H9 (cell line): ENCODE results near the gene GLYATL1B. TPM values are rescaled to one million over a fixed set of nuclear protein-coding genes. Genes with fewer than 3 reads are reported as not detected.
"Not testable (repeated sequence)": the region's sequence is repeated elsewhere in the genome, so short reads cannot be mapped to it uniquely, and the experiment has no call there.

ENCODE experiments used
- DNase-seq: peaks from one replicate; pipeline ENCODE4 v3.0.0-alpha.2; 2017
- H2AFZ ChIP-seq: one replicate; pipeline ENCODE4 v1.6.1; 2013; ENCODE audit warnings: mild to moderate bottlenecking, low read length, control low read depth, moderate library complexity
- H2AK5ac ChIP-seq: 2 replicates; pipeline ENCODE4 v1.6.1; 2013; ENCODE audit warnings: low read length, control low read depth, mixed read lengths; ENCODE audit not compliant: insufficient read length
- H2BK120ac ChIP-seq: one replicate; pipeline ENCODE4 v1.6.1; 2013; ENCODE audit warnings: low read depth, mild to moderate bottlenecking, low read length, control low read depth, inconsistent platforms; ENCODE audit not compliant: poor library complexity, severe bottlenecking
- H2BK12ac ChIP-seq: 2 replicates; pipeline ENCODE4 v1.6.1; 2013; ENCODE audit warnings: low read length, control low read depth, mixed read lengths, low read depth; ENCODE audit not compliant: insufficient read length
- H2BK15ac ChIP-seq: 2 replicates; pipeline ENCODE4 v1.6.1; 2013; ENCODE audit warnings: low read depth, low read length, control low read depth
- H2BK20ac ChIP-seq: one replicate; pipeline ENCODE4 v1.6.1; 2013; ENCODE audit warnings: low read depth, mild to moderate bottlenecking, low read length, control low read depth, inconsistent platforms; ENCODE audit not compliant: poor library complexity, severe bottlenecking
- H2BK5ac ChIP-seq: 2 replicates; pipeline ENCODE4 v1.6.1; 2013; ENCODE audit warnings: low read length, control low read depth, mixed read lengths; ENCODE audit not compliant: insufficient read length
- H3K14ac ChIP-seq: 2 replicates; pipeline ENCODE4 v1.6.1; 2013; ENCODE audit warnings: low read length, control low read depth; ENCODE audit not compliant: insufficient read depth
- H3K18ac ChIP-seq: 2 replicates; pipeline ENCODE4 v1.6.1; 2013; ENCODE audit warnings: low read depth, mild to moderate bottlenecking, mixed read lengths, low read length, control low read depth; ENCODE audit not compliant: insufficient read length
- H3K23ac ChIP-seq: 2 replicates; pipeline ENCODE4 v1.6.1; 2013; ENCODE audit warnings: low read length, control low read depth, mixed read lengths, low read depth; ENCODE audit not compliant: insufficient read length
- H3K23me2 ChIP-seq: 2 replicates; pipeline ENCODE4 v1.6.1; 2013; ENCODE audit warnings: low read depth, mild to moderate bottlenecking, mixed read lengths, low read length, control low read depth; ENCODE audit not compliant: insufficient read length, poor library complexity, severe bottlenecking
- H3K27ac ChIP-seq: 2 replicates; pipeline ENCODE4 v1.5.1; 2013; ENCODE audit warnings: low read length, control low read depth, mixed read lengths, low read depth; ENCODE audit not compliant: insufficient read length
- H3K27me3 ChIP-seq: 2 replicates; pipeline ENCODE4 v1.6.1; 2013; ENCODE audit warnings: low read length, control low read depth, inconsistent platforms; ENCODE audit not compliant: insufficient read depth
- H3K4ac ChIP-seq: 2 replicates; pipeline ENCODE4 v1.6.1; 2013; ENCODE audit warnings: low read depth, mild to moderate bottlenecking, control low read depth, inconsistent platforms, low read length, moderate library complexity
- H3K4me1 ChIP-seq: 2 replicates; pipeline ENCODE4 v1.6.1; 2013; ENCODE audit warnings: low read length, control low read depth, inconsistent platforms; ENCODE audit not compliant: insufficient read depth
- H3K4me2 ChIP-seq: 2 replicates; pipeline ENCODE4 v1.6.1; 2013; ENCODE audit warnings: low read length, control low read depth, mixed read lengths; ENCODE audit not compliant: insufficient read length, insufficient read depth
- H3K56ac ChIP-seq: 2 replicates; pipeline ENCODE4 v1.6.1; 2013; ENCODE audit warnings: low read depth, mild to moderate bottlenecking, mixed read lengths, low read length, control low read depth; ENCODE audit not compliant: insufficient read length
- H3K79me1 ChIP-seq: 2 replicates; pipeline ENCODE4 v1.6.1; 2013; ENCODE audit warnings: low read depth, mild to moderate bottlenecking, moderate library complexity, low read length, control low read depth, inconsistent platforms; ENCODE audit not compliant: insufficient read depth, poor library complexity, severe bottlenecking
- H3K79me2 ChIP-seq: 2 replicates; pipeline ENCODE4 v1.6.1; 2013; ENCODE audit warnings: low read length, control low read depth, inconsistent platforms; ENCODE audit not compliant: insufficient read depth
- H3K9ac ChIP-seq: 2 replicates; pipeline ENCODE4 v1.6.1; 2013; ENCODE audit warnings: low read length, control low read depth, mixed read lengths; ENCODE audit not compliant: insufficient read length; ENCODE audit errors: extremely low read depth
- H3K9me3 ChIP-seq: one replicate; pipeline ENCODE4 v1.6.1; 2013; ENCODE audit warnings: low read depth, low read length, inconsistent platforms; ENCODE audit not compliant: control insufficient read depth
- H3T11ph ChIP-seq: one replicate; pipeline ENCODE4 v1.6.1; 2013; ENCODE audit warnings: mild to moderate bottlenecking, low read length, control low read depth, inconsistent platforms
- H4K20me1 ChIP-seq: one replicate; pipeline ENCODE4 v1.6.1; 2013; ENCODE audit not compliant: control insufficient read depth, insufficient read length, insufficient read depth
- H4K5ac ChIP-seq: 2 replicates; pipeline ENCODE4 v1.6.1; 2013; ENCODE audit warnings: low read depth, mild to moderate bottlenecking, mixed read lengths, low read length, control low read depth; ENCODE audit not compliant: insufficient read length
- H4K8ac ChIP-seq: replicated peaks from 2 replicates; pipeline ENCODE4 v1.6.1; 2013; ENCODE audit warnings: low read length, control low read depth, mixed read lengths, low read depth; ENCODE audit not compliant: insufficient read length
- H4K91ac ChIP-seq: 2 replicates; pipeline ENCODE4 v1.6.1; 2013; ENCODE audit warnings: low read depth, mild to moderate bottlenecking, moderate library complexity, mixed read lengths, low read length, control low read depth; ENCODE audit not compliant: insufficient read length
- H3K27ac Mint-ChIP-seq, 3 experiments: 2 replicates in 2 of 3; 3 replicates in 1 of 3; pipeline ENCODE4 v1.8.0; 2020 to 2021; ENCODE audit warnings: mixed read lengths in 3 of 3, mild to moderate bottlenecking in 1 of 3, moderate library complexity in 1 of 3
- H3K27me3 Mint-ChIP-seq: 2 replicates; pipeline ENCODE4 v1.8.0; 2021; ENCODE audit warnings: low read depth, mild to moderate bottlenecking, moderate library complexity, mixed read lengths
- H3K36me3 Mint-ChIP-seq, 3 experiments: 2 replicates in 2 of 3; 3 replicates in 1 of 3; pipeline ENCODE4 v1.8.0; 2020 to 2021; ENCODE audit warnings: low read depth in 3 of 3, mixed read lengths in 3 of 3; ENCODE audit not compliant: insufficient read depth in 1 of 3
- H3K4me1 Mint-ChIP-seq, 2 experiments: 2 replicates each; pipeline ENCODE4 v1.8.0; 2020; ENCODE audit warnings: mixed read lengths in 2 of 2
- H3K4me3 Mint-ChIP-seq, 2 experiments: 2 replicates in 1 of 2; 3 replicates in 1 of 2; pipeline ENCODE4 v1.8.0; 2020 to 2021; ENCODE audit warnings: mild to moderate bottlenecking in 2 of 2, mixed read lengths in 2 of 2, moderate library complexity in 1 of 2
- H3K9me3 Mint-ChIP-seq, 2 experiments: 2 replicates in 1 of 2; 3 replicates in 1 of 2; pipeline ENCODE4 v1.8.0; 2020; ENCODE audit warnings: mild to moderate bottlenecking in 2 of 2, mixed read lengths in 2 of 2, moderate library complexity in 1 of 2
- CTCF ChIP-seq: fragments of 200-600 bp; sonication (generic); conservative IDR thresholded peaks from 3 replicates; pipeline ENCODE4 v1.8.0; 2021; ENCODE audit warnings: antibody characterized with exemption, mild to moderate bottlenecking
- WGBS: extraction: QIAGEN DNeasy Blood & Tissue Kit; methylation state at CpG from one replicate; pipeline ENCODE4 v1.1.7; 2013; ENCODE audit warnings: missing lambda C conversion rate, low lambda C conversion rate, mixed read lengths; ENCODE audit not compliant: insufficient read length; ENCODE audit errors: extremely low coverage; 5-methylcytosine and 5-hydroxymethylcytosine counted together
- total RNA-seq: library from RNA; stranded (reverse); gene quantifications from 2 replicates; pipeline ENCODE4 v1.2.1, GENCODE V29; 2021

GLYATL1B gene
- total RNA-seq, 1 experiment from 2014 or later = not detected

GRCh38 chr11:59079086-59079485 is 7.0 kb upstream of the GLYATL1B start:
- Histone ChIP-seq H2BK120ac (no peak overlapping the region), H3K79me1 (no peaks in the 10 kb centered on the region), H3K79me2 (0 out of 2 replicates have a peak, but pooled peaks cover 2% of the 10 kb centered on the region), H3K27me3 (no peaks in the 10 kb centered on the region), H3K9me3 (no peaks in the 10 kb centered on the region), H3K18ac (no peak overlapping the region), H3K23ac (no peak overlapping the region), H4K8ac (no peak overlapping the region), H3K14ac (no peak overlapping the region), H3K4me2 (no peak overlapping the region), H2AFZ (no peak overlapping the region), H2BK12ac (no peak overlapping the region), H2AK5ac (no peak overlapping the region), H4K91ac (no peak overlapping the region), H3K56ac (no peak overlapping the region), H3T11ph (no peak overlapping the region), H3K9ac (no peak overlapping the region), H4K20me1 (no peaks in the 10 kb centered on the region), H4K5ac (no peak overlapping the region), H2BK20ac (no peak overlapping the region), H3K27ac (no peak overlapping the region), H3K4me1 (no peaks in the 10 kb centered on the region), H2BK5ac (no peak overlapping the region), H3K23me2 (no peaks in the 10 kb centered on the region), H3K4ac (no peak overlapping the region), H2BK15ac (no peak overlapping the region)
- no peak overlapping the region for H3K27ac Mint-ChIP-seq
- H3K36me3 Mint-ChIP-seq = no peaks in the 10 kb centered on the region
- no peak overlapping the region for H3K4me3 Mint-ChIP-seq
- no peak for TF ChIP-seq CTCF
- peaks cover 5 to 9% of the 10 kb centered on the region in 2 experiments for H3K4me1 Mint-ChIP-seq
- H3K27me3 Mint-ChIP-seq = no peaks in the 10 kb centered on the region; the same call in none of the 2 replicates
- H3K9me3 Mint-ChIP-seq = peaks cover 8 to 10% of the 10 kb centered on the region in 2 experiments; a peak in 4 of 5 replicates
- no CpG with 5 or more reads among the region's 1 CpG for WGBS
- DNase-seq = no peak

GRCh38 chr11:59080421-59080820 is 5.7 kb upstream of the GLYATL1B start:
- H3K4ac ChIP-seq, H2BK5ac ChIP-seq, DNase-seq, H3K79me2 ChIP-seq, H3K14ac ChIP-seq, H3K9ac ChIP-seq, H4K20me1 ChIP-seq, H3K18ac ChIP-seq, H3K36me3 Mint-ChIP-seq, H4K8ac ChIP-seq, H4K5ac ChIP-seq, H3K27ac Mint-ChIP-seq, H2BK15ac ChIP-seq, H2AFZ ChIP-seq, H2BK20ac ChIP-seq, H3T11ph ChIP-seq, H3K9me3 Mint-ChIP-seq, H2BK120ac ChIP-seq, H3K9me3 ChIP-seq, H4K91ac ChIP-seq, H3K4me1 ChIP-seq, H3K56ac ChIP-seq, H3K27ac ChIP-seq, H2AK5ac ChIP-seq, H3K27me3 Mint-ChIP-seq, H3K23ac ChIP-seq, H3K4me2 ChIP-seq, H2BK12ac ChIP-seq, H3K4me3 Mint-ChIP-seq, H3K27me3 ChIP-seq, H3K23me2 ChIP-seq, H3K79me1 ChIP-seq, H3K4me1 Mint-ChIP-seq: not testable (repeated sequence)
- WGBS = no CpG with 5 or more reads among the region's 2 CpGs
